ENCODE results near the gene ORAI3.
"Not testable (repeated sequence)": the region's sequence is repeated elsewhere in the genome, so short reads cannot be mapped to it uniquely, and the experiment has no call there.

The ORAI3 gene

GRCh38 chr16:30926937-30927788 is 21.7 kb upstream of the ORAI3 start:
- H3K9me3 ChIP-seq (ENCODE audit: low read length), result no peaks in the 10 kb centered on the region
- H3K4me1 ChIP-seq (ENCODE audit: insufficient read depth, low read length), result peaks cover 18% of the 10 kb centered on the region
- H3K27me3 ChIP-seq (ENCODE audit: insufficient read depth, low read length), result no peaks in the 10 kb centered on the region
- peaks cover 49% of the 10 kb centered on the region for H3K36me3 ChIP-seq (ENCODE audit: insufficient read depth, low read length)
- H2AFZ ChIP-seq (ENCODE audit: low read depth, low read length), result no peak overlapping the region
- no peak overlapping the region for H3K4me3 ChIP-seq (ENCODE audit: low read length)

DNA sequence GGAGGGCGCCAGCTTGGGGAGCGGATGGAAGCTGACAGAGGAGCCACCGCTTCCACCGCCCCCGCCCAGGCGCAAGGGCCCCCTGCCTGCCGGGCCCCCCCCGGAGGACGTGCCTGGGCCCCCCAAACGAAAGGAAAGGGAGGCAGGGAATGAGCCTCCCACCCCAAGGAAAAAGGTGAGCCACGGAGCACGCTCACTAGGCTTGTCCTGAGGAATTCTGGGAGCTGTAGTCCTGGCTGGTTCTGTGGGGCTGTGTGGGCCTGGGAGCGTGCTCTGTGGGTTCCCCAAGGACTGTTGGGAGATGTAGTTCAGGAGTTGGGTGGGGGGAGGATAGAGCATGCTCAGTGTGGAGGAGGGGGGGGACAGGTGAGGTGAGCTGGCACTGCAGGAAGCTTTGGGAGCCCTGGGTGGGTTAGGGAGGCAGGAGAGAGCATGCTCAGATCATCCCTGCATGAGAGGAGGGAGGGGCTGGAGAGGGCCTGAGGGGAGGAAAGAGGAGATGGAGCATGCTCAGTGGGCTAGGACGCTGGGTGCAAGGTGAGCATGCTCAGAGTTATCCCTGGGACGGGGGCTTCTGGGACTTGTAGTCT is 21.0 kb upstream of the ORAI3 start:
- Histone ChIP-seq H3K36me3 (ENCODE audit: insufficient read depth, low read length) (peaks cover 54% of the 10 kb centered on the region), H2AFZ (ENCODE audit: low read depth, low read length) (no peak overlapping the region), H3K27me3 (ENCODE audit: insufficient read depth, low read length) (no peaks in the 10 kb centered on the region), H3K4me3 (ENCODE audit: low read length) (no peak overlapping the region), H3K9me3 (ENCODE audit: low read length) (no peaks in the 10 kb centered on the region), H3K4me1 (ENCODE audit: insufficient read depth, low read length) (peaks cover 18% of the 10 kb centered on the region)

GRCh38 chr16:30928390-30928789 is 20.5 kb upstream of the ORAI3 start:
- Histone ChIP-seq H3K4me1 (ENCODE audit: insufficient read depth, low read length) (peaks cover 18% of the 10 kb centered on the region), H3K27me3 (ENCODE audit: insufficient read depth, low read length) (no peaks in the 10 kb centered on the region), H3K36me3 (ENCODE audit: insufficient read depth, low read length) (peaks cover 54% of the 10 kb centered on the region), H2AFZ (ENCODE audit: low read depth, low read length) (no peak overlapping the region), H3K4me3 (ENCODE audit: low read length) (no peak overlapping the region), H3K9me3 (ENCODE audit: low read length) (no peaks in the 10 kb centered on the region)

GRCh38 chr16:30929167-30929566 is 19.7 kb upstream of the ORAI3 start:
- Histone ChIP-seq H3K4me1 (ENCODE audit: insufficient read depth, low read length) (peaks cover 18% of the 10 kb centered on the region), H3K27me3 (ENCODE audit: insufficient read depth, low read length) (no peaks in the 10 kb centered on the region), H3K9me3 (ENCODE audit: low read length) (no peaks in the 10 kb centered on the region), H3K4me3 (ENCODE audit: low read length) (no peak overlapping the region), H3K36me3 (ENCODE audit: insufficient read depth, low read length) (peaks cover 57% of the 10 kb centered on the region), H2AFZ (ENCODE audit: low read depth, low read length) (no peak overlapping the region)

DNA sequence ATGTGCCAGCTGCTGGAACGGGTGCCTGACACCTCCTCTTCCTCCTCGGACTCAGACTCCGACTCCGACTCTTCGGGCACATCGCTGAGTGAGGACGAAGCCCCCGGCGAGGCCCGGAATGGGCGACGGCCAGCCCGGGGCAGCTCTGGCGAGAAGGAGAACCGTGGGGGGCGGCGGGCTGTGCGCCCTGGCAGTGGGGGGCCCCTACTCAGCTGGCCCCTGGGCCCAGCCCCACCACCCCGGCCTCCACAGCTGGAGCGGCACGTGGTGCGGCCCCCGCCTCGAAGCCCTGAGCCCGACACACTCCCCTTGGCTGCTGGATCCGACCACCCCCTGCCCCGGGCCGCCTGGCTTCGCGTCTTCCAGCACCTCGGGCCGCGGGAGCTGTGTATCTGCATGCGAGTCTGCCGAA is 18.7 kb upstream of the ORAI3 start:
- H2AFZ ChIP-seq (ENCODE audit: low read depth, low read length), result no peak overlapping the region
- peaks cover 64% of the 10 kb centered on the region for H3K36me3 ChIP-seq (ENCODE audit: insufficient read depth, low read length)
- no peak overlapping the region for H3K4me3 ChIP-seq (ENCODE audit: low read length)
- H3K9me3 ChIP-seq (ENCODE audit: low read length), result no peaks in the 10 kb centered on the region
- no peaks in the 10 kb centered on the region for H3K27me3 ChIP-seq (ENCODE audit: insufficient read depth, low read length)
- peaks cover 10% of the 10 kb centered on the region for H3K4me1 ChIP-seq (ENCODE audit: insufficient read depth, low read length)

- H3K4me3 ChIP-seq (ENCODE audit: low read length), result no peak overlapping the region
- no peaks in the 10 kb centered on the region for H3K27me3 ChIP-seq (ENCODE audit: insufficient read depth, low read length)
- H3K4me1 ChIP-seq (ENCODE audit: insufficient read depth, low read length), result peaks cover under 1% of the 10 kb centered on the region
- no peak overlapping the region for H2AFZ ChIP-seq (ENCODE audit: low read depth, low read length)
- peaks cover 69% of the 10 kb centered on the region for H3K36me3 ChIP-seq (ENCODE audit: insufficient read depth, low read length)
- no peaks in the 10 kb centered on the region for H3K9me3 ChIP-seq (ENCODE audit: low read length)
These were observed 17.7 kb upstream of the ORAI3 start for GRCh38 chr16:30931068-30931650.

DNA sequence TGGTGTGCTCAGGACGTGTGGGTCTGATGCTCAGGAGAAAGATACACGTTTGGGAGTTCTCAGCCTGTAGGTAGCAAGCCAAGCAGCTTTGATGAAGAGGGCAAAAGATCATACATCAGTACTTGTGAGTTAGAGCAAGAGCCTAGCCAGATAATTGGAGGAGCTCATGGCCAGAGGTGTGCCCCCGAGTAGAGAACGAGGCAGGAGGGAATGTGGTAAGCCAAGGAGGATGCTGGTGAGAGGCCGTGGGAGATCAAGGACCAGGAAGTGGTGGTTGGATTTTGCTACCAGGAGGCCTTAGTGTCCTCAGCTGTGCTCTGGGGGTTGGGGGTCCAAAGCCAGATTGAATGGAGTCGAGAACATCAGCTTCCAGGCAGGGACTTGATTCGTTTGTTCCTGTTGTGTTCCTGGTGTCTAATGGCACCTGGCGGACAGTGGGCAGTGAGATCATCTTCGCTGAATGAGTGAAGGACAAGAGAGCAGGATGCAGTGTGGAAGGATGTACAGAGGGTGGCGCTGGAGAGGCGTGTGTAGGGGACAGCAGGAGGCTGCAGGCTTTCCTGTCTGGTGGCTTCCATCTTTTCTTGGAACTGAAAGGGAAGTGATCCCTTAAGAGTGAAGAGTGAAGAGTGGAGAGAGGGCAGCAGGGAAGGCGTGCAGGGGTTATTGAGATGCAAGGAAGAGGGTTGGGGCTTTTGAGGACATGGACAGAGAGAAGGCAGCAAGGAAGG is 13.9 kb upstream of the ORAI3 start:
- no peaks in the 10 kb centered on the region for H3K9me3 ChIP-seq (ENCODE audit: low read length)
- H3K4me1 ChIP-seq (ENCODE audit: insufficient read depth, low read length), result no peaks in the 10 kb centered on the region
- no peak overlapping the region for H2AFZ ChIP-seq (ENCODE audit: low read depth, low read length)
- no peaks in the 10 kb centered on the region for H3K27me3 ChIP-seq (ENCODE audit: insufficient read depth, low read length)
- H3K36me3 ChIP-seq (ENCODE audit: insufficient read depth, low read length), result peaks cover 60% of the 10 kb centered on the region
- H3K4me3 ChIP-seq (ENCODE audit: low read length), result no peak overlapping the region

DNA sequence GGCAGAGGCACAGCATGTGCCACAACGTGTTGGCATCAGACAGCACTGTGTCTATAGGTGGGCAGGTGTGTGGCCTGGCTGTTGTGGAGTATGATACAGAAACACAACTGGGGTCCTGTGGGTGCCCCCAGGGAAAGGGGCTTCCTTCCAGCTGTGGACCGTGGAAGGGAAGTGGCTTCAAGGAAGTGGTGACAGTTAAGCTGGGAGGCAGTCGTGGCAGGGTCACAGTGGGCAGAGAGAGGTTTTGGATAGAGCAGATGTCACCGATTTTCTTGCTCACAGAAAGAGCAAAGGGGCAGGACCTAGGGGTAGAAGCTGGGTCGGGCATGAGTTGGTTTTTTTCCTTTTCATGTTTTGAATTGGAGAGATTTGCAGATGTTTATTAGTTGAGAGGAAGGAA is 11.2 kb upstream of the ORAI3 start:
- Histone ChIP-seq H3K4me3 (ENCODE audit: low read length) (no peak overlapping the region), H3K27me3 (ENCODE audit: insufficient read depth, low read length) (no peaks in the 10 kb centered on the region), H3K4me1 (ENCODE audit: insufficient read depth, low read length) (peaks cover 8% of the 10 kb centered on the region), H3K36me3 (ENCODE audit: insufficient read depth, low read length) (peaks cover 46% of the 10 kb centered on the region), H3K9me3 (ENCODE audit: low read length) (no peaks in the 10 kb centered on the region), H2AFZ (ENCODE audit: low read depth, low read length) (no peak overlapping the region)

GRCh38 chr16:30939571-30939970 is 9.3 kb upstream of the ORAI3 start:
- H3K27me3 ChIP-seq (ENCODE audit: insufficient read depth, low read length); H3K9me3 ChIP-seq (ENCODE audit: low read length); H2AFZ ChIP-seq (ENCODE audit: low read depth, low read length); H3K4me1 ChIP-seq (ENCODE audit: insufficient read depth, low read length); H3K4me3 ChIP-seq (ENCODE audit: low read length): not testable (repeated sequence)
- peaks cover 54% of the 10 kb centered on the region for H3K36me3 ChIP-seq (ENCODE audit: insufficient read depth, low read length)

- H3K4me3 ChIP-seq (ENCODE audit: low read length), result no peak overlapping the region
- peaks cover 46% of the 10 kb centered on the region for H3K36me3 ChIP-seq (ENCODE audit: insufficient read depth, low read length)
- no peak overlapping the region for H2AFZ ChIP-seq (ENCODE audit: low read depth, low read length)
- H3K9me3 ChIP-seq (ENCODE audit: low read length), result peaks cover 2% of the 10 kb centered on the region
- H3K4me1 ChIP-seq (ENCODE audit: insufficient read depth, low read length), result peaks cover 12% of the 10 kb centered on the region
- H3K27me3 ChIP-seq (ENCODE audit: insufficient read depth, low read length), result no peaks in the 10 kb centered on the region
These were observed 7.1 kb upstream of the ORAI3 start for GRCh38 chr16:30941600-30942425.

DNA sequence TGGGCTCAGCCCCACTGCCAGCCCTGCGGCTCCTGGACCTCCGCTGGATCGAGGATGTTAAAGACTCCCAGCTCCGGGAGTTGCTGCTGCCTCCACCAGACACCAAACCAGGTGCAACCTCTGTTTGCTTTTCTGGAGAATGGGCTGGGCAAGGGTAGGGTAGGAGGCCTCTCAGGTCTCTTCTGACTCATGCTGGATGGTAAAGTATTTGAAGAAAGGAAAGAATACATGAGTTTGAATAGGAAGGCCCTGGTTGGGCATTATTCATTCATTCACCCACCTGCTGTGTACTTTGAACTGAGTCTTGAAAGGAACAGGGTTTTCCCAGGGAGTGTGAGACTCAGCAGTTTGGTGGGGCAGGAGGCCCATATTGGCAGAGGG is 6.5 kb upstream of the ORAI3 start:
- Histone ChIP-seq H3K4me3 (ENCODE audit: low read length) (no peak overlapping the region), H3K9me3 (ENCODE audit: low read length) (peaks cover 2% of the 10 kb centered on the region), H3K36me3 (ENCODE audit: insufficient read depth, low read length) (peaks cover 43% of the 10 kb centered on the region), H3K27me3 (ENCODE audit: insufficient read depth, low read length) (no peaks in the 10 kb centered on the region), H3K4me1 (ENCODE audit: insufficient read depth, low read length) (peaks cover 18% of the 10 kb centered on the region), H2AFZ (ENCODE audit: low read depth, low read length) (no peak overlapping the region)

- Histone ChIP-seq H3K4me3 (ENCODE audit: low read length) (no peak overlapping the region), H3K4me1 (ENCODE audit: insufficient read depth, low read length) (peaks cover 24% of the 10 kb centered on the region), H2AFZ (ENCODE audit: low read depth, low read length) (no peak overlapping the region), H3K36me3 (ENCODE audit: insufficient read depth, low read length) (peaks cover 35% of the 10 kb centered on the region), H3K9me3 (ENCODE audit: low read length) (peaks cover 2% of the 10 kb centered on the region), H3K27me3 (ENCODE audit: insufficient read depth, low read length) (no peaks in the 10 kb centered on the region)
These were observed 4.5 kb upstream of the ORAI3 start for GRCh38 chr16:30944352-30944751.
